ELR (cell line): ENCODE results near the gene PAQR8.
A peak's percentile ranks its signal among the peaks of the same experiment; 100 is the strongest.

ENCODE experiments used
- DNase-seq: peaks from one replicate; pipeline ENCODE4 v3.0.0-alpha.2; 2015; ENCODE audit warnings: low read depth

Gene PAQR8

DNA sequence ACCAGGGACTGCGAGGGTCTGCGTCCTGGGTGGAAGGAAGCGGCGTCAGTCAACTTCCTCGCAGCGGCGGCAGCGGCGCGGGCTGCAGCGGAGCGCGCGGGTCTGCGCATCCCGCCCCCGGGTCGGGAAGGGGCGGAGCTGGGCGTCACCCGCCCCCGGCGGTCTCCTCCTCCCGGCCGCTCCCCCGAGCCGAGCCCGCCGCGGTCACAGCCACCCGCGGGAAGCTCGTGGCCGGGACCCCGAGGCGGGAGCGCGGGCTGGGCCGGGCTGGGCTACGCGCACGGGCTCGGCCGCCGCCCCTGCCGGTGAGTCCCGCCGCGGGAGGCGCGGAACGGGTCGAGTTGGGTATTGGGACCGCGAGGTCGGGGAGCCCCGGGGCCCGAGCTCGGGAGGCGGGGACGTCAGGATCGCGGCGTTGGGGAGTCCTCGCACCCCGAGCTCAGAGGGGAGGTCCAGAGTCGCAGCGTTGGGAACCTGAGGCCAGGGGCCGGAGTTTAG, at the start of gene PAQR8:
Gene PAQR8 (plus strand): TSS at position 207 of the 498 bp plus-strand sequence. CDS start 41,063 bp downstream, outside the sequence.
- peak; percentile 81 for DNase-seq

- DNase-seq: no peak
Observed at GRCh38 chr6:52312461-52312860, 49.5 kb upstream of the PAQR8 start.

- DNase-seq: no peak
Observed at GRCh38 chr6:52314752-52315151, 47.2 kb upstream of the PAQR8 start.

- DNase-seq: no peak
Observed at GRCh38 chr6:52317211-52317610, 44.7 kb upstream of the PAQR8 start.

GRCh38 chr6:52317841-52318581, 43.9 kb upstream of the PAQR8 start:
- DNase-seq: peak; percentile 70

- no peak for DNase-seq
Observed at GRCh38 chr6:52324189-52324588, 37.8 kb upstream of the PAQR8 start.

- DNase-seq: no peak
Observed at GRCh38 chr6:52325695-52326471, 36.1 kb upstream of the PAQR8 start.

- no peak for DNase-seq
Observed at GRCh38 chr6:52326540-52327364, 35.2 kb upstream of the PAQR8 start.

DNA sequence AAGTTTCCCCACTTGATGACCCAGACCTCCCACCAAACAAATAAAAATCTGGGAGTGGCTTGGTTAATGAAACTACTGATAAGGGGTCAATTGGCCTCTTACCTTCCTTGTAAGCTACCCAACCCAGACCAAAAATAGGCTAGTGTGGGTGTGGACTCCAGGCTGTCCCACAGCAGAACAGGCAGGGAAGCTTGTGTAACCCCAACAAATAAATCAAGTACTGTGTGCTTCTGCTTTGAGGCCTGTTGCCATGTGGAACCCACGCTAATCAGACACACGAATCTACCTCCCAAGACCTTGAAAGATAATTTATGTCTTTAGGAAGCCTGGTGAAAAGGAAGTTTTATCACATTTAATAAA, 33.7 kb upstream of the PAQR8 start:
- no peak for DNase-seq

GRCh38 chr6:52328729-52329128, 33.2 kb upstream of the PAQR8 start:
- no peak for DNase-seq

DNA sequence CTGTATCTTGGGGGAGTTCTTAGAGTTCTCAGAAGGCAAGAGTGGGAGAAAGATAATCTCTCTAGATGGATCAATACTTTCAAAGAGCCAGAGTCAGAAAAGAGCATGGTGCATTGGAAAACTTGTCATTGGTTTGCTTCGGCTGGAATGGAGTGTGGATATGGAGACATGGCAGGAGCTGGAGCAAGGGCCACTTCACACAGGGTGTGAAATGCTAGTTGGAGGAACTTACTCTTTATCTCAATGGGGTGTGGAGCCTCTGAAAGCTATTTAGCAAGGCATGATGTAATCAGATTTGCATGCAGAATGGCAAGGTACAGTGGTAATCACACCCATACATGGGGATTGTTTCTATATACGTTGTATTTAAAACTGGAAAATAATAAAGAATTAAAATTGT, 31.5 kb upstream of the PAQR8 start:
- no peak for DNase-seq

GRCh38 chr6:52331793-52332457, 30.0 kb upstream of the PAQR8 start:
- no peak for DNase-seq

GRCh38 chr6:52333840-52334200, 28.1 kb upstream of the PAQR8 start:
- DNase-seq: no peak

DNA sequence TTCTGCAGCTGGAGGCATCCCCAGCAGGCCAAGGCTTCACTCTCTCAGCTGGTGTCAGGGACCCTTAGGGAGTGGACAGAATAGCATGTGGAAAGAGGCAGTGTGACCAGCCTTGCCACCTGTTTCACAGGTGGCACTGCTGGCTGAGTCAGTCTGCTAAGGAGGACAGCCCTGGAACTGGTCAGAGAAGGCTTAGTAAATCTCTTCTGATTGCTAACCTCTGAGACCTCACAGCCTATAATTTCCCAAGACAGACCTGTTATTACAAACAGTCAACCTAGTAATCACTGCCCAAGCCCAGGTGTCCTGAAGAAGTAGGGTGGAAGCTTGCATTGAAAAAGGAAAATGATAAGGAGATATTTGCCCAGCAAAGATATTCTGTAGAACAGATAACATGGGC, 26.4 kb upstream of the PAQR8 start:
- DNase-seq: no peak

- DNase-seq: no peak
Observed at GRCh38 chr6:52336919-52337561, 24.9 kb upstream of the PAQR8 start.

DNA sequence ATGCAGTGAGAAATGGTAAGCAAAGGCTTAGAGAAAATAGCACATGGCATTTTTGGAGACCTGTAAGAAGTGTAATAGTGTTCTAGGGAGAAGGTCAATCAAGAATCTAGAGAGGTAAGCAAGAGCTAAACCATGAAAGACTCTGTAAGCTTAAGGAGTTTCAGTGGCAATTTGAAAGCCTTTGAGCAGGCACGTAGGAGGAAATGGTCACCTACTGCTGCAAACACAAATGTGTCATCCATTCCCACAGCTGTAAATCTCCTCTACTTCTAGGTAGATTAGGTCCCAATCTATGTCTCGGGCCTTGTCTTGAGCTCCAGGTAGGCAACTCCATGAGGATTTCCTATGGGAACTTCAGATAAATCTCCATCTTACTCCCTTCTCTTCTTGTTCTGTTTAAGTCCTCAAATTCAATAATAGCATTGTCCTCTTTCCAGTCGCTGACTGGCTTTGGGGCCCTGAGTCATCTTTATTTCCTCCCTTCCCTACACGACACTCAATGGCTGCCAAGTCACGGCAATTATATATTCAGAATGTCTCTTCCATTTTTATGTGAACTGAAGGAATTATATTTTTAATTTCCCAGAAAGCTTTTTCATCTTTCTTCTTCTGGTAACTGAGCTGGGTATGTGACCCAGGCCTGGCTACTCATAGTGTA, 24.2 kb upstream of the PAQR8 start:
- no peak for DNase-seq

DNA sequence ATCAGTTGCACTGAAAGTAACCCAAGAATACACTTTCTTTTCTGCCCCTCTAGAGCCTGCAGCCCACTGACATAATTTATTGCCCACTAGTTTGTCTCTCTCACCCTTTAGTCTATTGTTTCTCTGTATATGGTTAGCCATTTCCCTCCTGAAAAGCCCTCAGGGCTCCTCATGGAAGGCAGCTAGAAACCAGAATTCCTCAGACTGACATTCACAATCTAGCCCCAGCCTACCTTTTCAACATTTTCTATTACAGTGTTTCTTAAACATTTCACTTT, 21.4 kb upstream of the PAQR8 start:
- peak; percentile 28 for DNase-seq

DNA sequence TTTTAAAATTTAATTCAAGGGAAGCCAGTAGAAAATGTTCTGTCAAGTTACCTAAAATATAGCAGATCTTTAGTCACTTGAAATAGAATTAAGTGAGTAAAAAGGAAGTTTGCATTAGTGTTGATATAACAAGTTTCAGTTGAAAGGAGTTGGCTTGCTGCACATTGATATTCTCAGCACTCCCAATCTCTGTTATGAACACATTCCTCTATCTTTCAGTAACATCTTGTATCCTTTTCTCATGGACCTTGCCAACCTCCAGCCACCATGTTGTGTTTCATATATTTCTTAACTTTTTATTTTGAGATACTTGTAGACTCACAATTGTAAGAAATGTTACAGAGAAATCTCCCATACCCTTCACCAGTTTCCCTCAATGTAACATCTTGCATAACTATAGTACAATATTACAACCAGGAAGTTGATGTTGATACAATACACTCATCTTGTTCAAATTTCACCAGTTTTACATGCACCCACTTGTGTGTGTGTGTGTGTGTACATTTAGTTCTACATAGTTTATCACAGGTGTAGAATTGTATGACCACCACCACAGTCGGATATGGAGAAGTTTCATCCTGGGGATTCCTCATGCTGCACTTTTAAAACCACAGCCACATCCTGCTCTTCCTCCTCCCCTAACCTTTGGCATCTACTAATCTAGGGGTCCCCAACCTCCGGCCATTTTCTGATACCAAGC, 20.2 kb upstream of the PAQR8 start:
- no peak for DNase-seq

GRCh38 chr6:52345311-52345710, 16.6 kb upstream of the PAQR8 start:
- DNase-seq: no peak

DNA sequence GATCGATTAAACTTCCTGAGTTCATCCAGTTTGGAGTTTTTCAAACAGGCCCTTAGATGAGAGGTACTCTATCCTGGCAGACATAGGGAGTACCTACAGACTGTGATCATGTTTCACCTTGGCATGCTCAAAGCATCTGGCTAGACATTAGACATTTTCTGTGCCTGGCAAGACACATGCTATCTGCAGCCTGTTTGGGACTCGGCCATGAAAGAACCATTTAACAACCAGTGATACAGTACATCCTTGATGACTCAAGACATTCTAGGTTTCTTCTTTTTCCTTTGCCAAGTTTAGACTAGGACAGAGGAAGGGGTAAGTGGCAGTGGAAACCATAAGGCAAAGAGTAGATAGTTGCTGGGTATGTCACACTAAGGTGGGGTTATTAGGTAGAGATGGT, 15.4 kb upstream of the PAQR8 start:
- no peak for DNase-seq

- DNase-seq: no peak
Observed at GRCh38 chr6:52347818-52348217, 14.1 kb upstream of the PAQR8 start.
